Activated naive CD4-positive, alpha-beta T cell treated with anti-CD3 and anti-CD28 coated beads for 36 hours (primary cell): Measurements from ENCODE around the gene ZNF391. TPM values are rescaled to one million over a fixed set of nuclear protein-coding genes. Genes with fewer than 3 reads are reported as not detected.

Experiments used
- CTCF ChIA-PET: fragments of 350-600 bp; sonication (Branson Sonifier 250); formaldehyde crosslinking; loops from one replicate; lab custom pipeline; 2021; ENCODE audit warnings: antibody characterized with exemption; lab: Charles Lee
- DNase-seq: peaks from one replicate; pipeline ENCODE4 v3.0.0-alpha.2; 2020
- H3K27ac Mint-ChIP-seq: one replicate; pipeline ENCODE4 v1.8.0; 2021; ENCODE audit warnings: mild to moderate bottlenecking, mixed read lengths
- H3K27me3 Mint-ChIP-seq: one replicate; pipeline ENCODE4 v1.8.0; 2021; ENCODE audit warnings: low read depth, mixed read lengths
- H3K36me3 Mint-ChIP-seq: one replicate; pipeline ENCODE4 v1.8.0; 2021; ENCODE audit warnings: low read depth, mixed read lengths
- H3K4me1 Mint-ChIP-seq: one replicate; pipeline ENCODE4 v1.8.0; 2021; ENCODE audit warnings: low read depth, mixed read lengths
- H3K4me3 Mint-ChIP-seq: one replicate; pipeline ENCODE4 v1.8.0; 2021; ENCODE audit warnings: mild to moderate bottlenecking, moderate library complexity, mixed read lengths
- H3K9me3 Mint-ChIP-seq: one replicate; pipeline ENCODE4 v1.8.0; 2021; ENCODE audit warnings: mixed read lengths
- intact Hi-C: fragments of 100-400 bp; cut with micrococcal nuclease; formaldehyde crosslinking; loops from one replicate; pipeline ENCODE4 v1.15.1; 2023
- total RNA-seq, 2 experiments: library from RNA; stranded (reverse); gene quantifications; one replicate each; pipeline ENCODE4 v1.2.3, GENCODE V29; 2021

The ZNF391 gene
- total RNA-seq, 2 experiments from 2014 or later, result 3.1 to 3.3 TPM

GRCh38 chr6:27428502-27428901, 39.9 kb downstream of the ZNF391 start:
- intact Hi-C loops, result no loop called here
- Mint-ChIP-seq H3K27me3 (peaks cover 6% of the 10 kb centered on the region), H3K27ac (no peak overlapping the region), H3K36me3 (no peaks in the 10 kb centered on the region), H3K9me3 (peaks cover 3% of the 10 kb centered on the region), H3K4me3 (no peak overlapping the region), H3K4me1 (no peaks in the 10 kb centered on the region)
- CTCF ChIA-PET, result no interaction called here
- DNase-seq, result no peak

DNA sequence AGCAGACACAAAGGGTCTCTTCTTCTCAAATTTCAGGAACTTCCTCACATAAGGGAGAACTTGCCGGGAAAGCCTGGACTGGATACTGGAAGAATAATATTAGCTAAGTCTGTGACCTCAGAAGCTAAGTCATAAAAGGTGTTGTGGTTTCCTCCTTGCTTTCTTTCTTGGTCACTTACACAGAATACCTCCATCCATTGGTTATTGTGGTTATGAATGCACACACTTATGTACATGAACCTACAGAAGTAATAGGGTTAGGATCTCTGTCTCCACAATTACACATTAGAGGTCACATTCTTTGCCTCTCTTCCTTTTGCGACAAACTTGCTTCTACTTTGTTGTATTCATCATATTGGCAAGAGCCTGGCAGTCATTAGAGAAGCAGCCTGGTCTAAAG, 40.4 kb downstream of the ZNF391 start:
- H3K27me3 Mint-ChIP-seq, result peaks cover 6% of the 10 kb centered on the region
- no peak overlapping the region for H3K27ac Mint-ChIP-seq
- no peaks in the 10 kb centered on the region for H3K4me1 Mint-ChIP-seq
- CTCF ChIA-PET, result no interaction called here
- peaks cover 5% of the 10 kb centered on the region for H3K9me3 Mint-ChIP-seq
- DNase-seq, result no peak
- intact Hi-C loops, result no loop called here
- no peaks in the 10 kb centered on the region for H3K36me3 Mint-ChIP-seq
- H3K4me3 Mint-ChIP-seq, result no peak overlapping the region

DNA sequence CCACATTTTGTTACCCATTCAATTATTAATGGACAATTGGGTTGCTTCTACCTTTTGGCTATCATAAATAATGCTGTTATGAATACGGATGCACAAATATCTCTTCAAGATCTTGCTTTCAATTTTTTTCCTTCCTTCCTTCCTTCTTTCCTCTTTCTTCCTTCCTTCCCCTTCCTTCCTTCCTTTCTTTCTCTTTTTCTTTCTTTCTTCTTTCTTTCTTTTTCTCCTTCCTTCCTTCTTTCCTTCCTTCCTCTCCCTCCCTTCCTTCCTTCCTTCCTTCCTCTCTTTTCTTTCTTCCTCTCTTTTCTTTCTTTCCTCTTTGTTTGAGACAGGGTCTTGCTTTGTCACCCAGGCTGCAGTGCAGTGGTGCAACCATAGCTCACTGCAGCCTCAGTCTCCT, 45.2 kb downstream of the ZNF391 start:
- H3K4me1 Mint-ChIP-seq, result no peaks in the 10 kb centered on the region
- intact Hi-C loops, result no loop called here

GRCh38 chr6:27439371-27439770, 50.8 kb downstream of the ZNF391 start:
- Mint-ChIP-seq H3K27ac (no peak overlapping the region), H3K9me3 (peaks cover 14% of the 10 kb centered on the region), H3K4me1 (no peaks in the 10 kb centered on the region), H3K4me3 (no peak overlapping the region), H3K36me3 (peaks cover 6% of the 10 kb centered on the region), H3K27me3 (peaks cover 9% of the 10 kb centered on the region)
- CTCF ChIA-PET, result no interaction called here
- DNase-seq, result no peak
- intact Hi-C loops, result no loop called here

More for the DNA sequence above, 45.2 kb downstream of the ZNF391 start:
- CTCF ChIA-PET, result no interaction called here
- Mint-ChIP-seq H3K4me3 (no peak overlapping the region), H3K27me3 (peaks cover 15% of the 10 kb centered on the region), H3K27ac (no peak overlapping the region), H3K36me3 (no peaks in the 10 kb centered on the region), H3K9me3 (peaks cover 14% of the 10 kb centered on the region)
- no peak for DNase-seq

DNA sequence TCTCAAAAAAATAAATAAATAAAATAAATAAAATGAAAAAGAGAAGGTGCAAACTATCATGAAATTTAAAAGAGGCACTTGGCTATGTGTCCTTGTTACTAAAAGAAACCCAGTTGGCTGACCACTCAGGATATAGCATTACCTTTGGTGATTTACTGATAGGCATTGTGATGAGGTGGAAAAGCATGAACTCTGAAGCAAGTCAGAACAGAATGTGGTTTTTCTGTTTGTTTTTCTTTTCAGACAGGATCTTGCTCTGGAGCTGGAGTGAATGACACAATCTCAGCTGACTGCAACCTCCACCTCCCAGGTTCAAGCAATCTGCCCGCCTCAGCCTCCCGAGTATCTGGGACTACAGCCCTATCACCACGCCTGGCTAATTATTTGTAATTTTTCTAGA, 52.4 kb downstream of the ZNF391 start:
- intact Hi-C loops, result no loop called here
- peaks cover 15% of the 10 kb centered on the region for H3K9me3 Mint-ChIP-seq
- CTCF ChIA-PET, result no interaction called here
- DNase-seq, result no peak
- H3K27me3 Mint-ChIP-seq, result peaks cover under 1% of the 10 kb centered on the region
- no peak overlapping the region for H3K4me3 Mint-ChIP-seq
- H3K4me1 Mint-ChIP-seq, result no peaks in the 10 kb centered on the region
- H3K27ac Mint-ChIP-seq, result no peak overlapping the region
- H3K36me3 Mint-ChIP-seq, result peaks cover 11% of the 10 kb centered on the region

GRCh38 chr6:27442932-27443331, 54.4 kb downstream of the ZNF391 start:
- Mint-ChIP-seq H3K4me3 (no peak overlapping the region), H3K4me1 (no peaks in the 10 kb centered on the region), H3K36me3 (peaks cover 21% of the 10 kb centered on the region), H3K27me3 (no peaks in the 10 kb centered on the region), H3K9me3 (peaks cover 25% of the 10 kb centered on the region), H3K27ac (no peak overlapping the region)
- intact Hi-C loops, result no loop called here
- DNase-seq, result no peak
- CTCF ChIA-PET, result interaction anchor here (0.6 kb wide), 1 partner anchor 166 kb away, joined by 3 read pairs; no protein-coding TSS in a partner anchor

- Mint-ChIP-seq H3K9me3 (peaks cover 63% of the 10 kb centered on the region), H3K27ac (no peak overlapping the region), H3K27me3 (no peaks in the 10 kb centered on the region)
Observed at GRCh38 chr6:27448456-27448855, 59.9 kb downstream of the ZNF391 start.

GRCh38 chr6:27451660-27452390, 63.3 kb downstream of the ZNF391 start:
- Mint-ChIP-seq H3K4me1 (no peaks in the 10 kb centered on the region), H3K9me3 (peaks cover 79% of the 10 kb centered on the region), H3K4me3 (no peak overlapping the region), H3K27me3 (no peaks in the 10 kb centered on the region), H3K27ac (no peak overlapping the region), H3K36me3 (peaks cover 88% of the 10 kb centered on the region)
- DNase-seq, result no peak
- intact Hi-C loops, result no loop called here
- CTCF ChIA-PET, result no interaction called here

More at GRCh38 chr6:27448456-27448855, 59.9 kb downstream of the ZNF391 start:
- intact Hi-C loops, result no loop called here
- CTCF ChIA-PET, result interaction anchor here (0.9 kb wide), 1 partner anchor 228 kb away, joined by 3 read pairs; no protein-coding TSS in a partner anchor
- no peaks in the 10 kb centered on the region for H3K4me1 Mint-ChIP-seq
- peaks cover 63% of the 10 kb centered on the region for H3K36me3 Mint-ChIP-seq
- no peak overlapping the region for H3K4me3 Mint-ChIP-seq
- DNase-seq, result no peak

DNA sequence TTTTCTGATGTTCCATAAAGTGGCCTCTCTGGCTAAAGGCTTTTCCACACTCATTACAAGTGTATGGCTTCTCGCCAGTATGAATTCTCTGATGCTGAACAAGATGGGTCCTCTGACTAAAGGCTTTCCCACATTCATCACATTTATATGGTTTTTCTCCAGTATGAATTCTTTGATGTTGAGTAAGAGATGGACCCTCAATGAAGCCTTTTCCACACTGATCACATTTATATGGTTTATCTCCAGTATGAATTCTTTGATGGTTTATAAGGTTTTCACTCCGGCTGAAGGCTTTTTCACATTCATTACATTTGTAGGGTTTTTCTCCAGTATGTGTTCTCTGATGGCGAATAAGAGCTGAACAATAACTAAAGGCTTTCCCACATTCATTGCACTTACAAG, 63.9 kb downstream of the ZNF391 start:
- H3K9me3 Mint-ChIP-seq, result peaks cover 82% of the 10 kb centered on the region
- no peak for DNase-seq
- H3K4me1 Mint-ChIP-seq, result no peaks in the 10 kb centered on the region
- no peak overlapping the region for H3K4me3 Mint-ChIP-seq
- H3K36me3 Mint-ChIP-seq, result peaks cover 91% of the 10 kb centered on the region
- intact Hi-C loops, result no loop called here
- CTCF ChIA-PET, result no interaction called here
- H3K27me3 Mint-ChIP-seq, result no peaks in the 10 kb centered on the region
- no peak overlapping the region for H3K27ac Mint-ChIP-seq

Other genes starting within 250 kb of the ZNF391 start
- 1 to 10 TPM; 1.3 to 1.4 TPM for gene PRSS16, start 141.1 kb upstream of the ZNF391 start, total RNA-seq
- not detected for gene POM121L2, start 76.5 kb upstream of the ZNF391 start, total RNA-seq
- 10 to 100 TPM; 13.0 to 14.3 TPM for gene ZNF184, start 84.3 kb downstream of the ZNF391 start, total RNA-seq